ENCODE measurements around the gene NSRP1.
"Not testable (repeated sequence)": the region's sequence is repeated elsewhere in the genome, so short reads cannot be mapped to it uniquely, and the experiment has no call there.

The NSRP1 gene

GRCh38 chr17:30116661-30117551 lies at the start of gene NSRP1:
Gene NSRP1, plus strand, starts transcription at chr17:30116816. Its CDS starts 28 bp downstream, at chr17:30116844.
- peak within 1 kb of the TSS; percentile 55 to 86 (median 75) for H3K4me3 ChIP-seq
- peak within 1 kb of the TSS; percentile 82 to 98 (median 97) for H3K27ac ChIP-seq

- H3K4me3 ChIP-seq, result no peak overlapping the region
- H3K27ac ChIP-seq, result no peak overlapping the region
Observed at GRCh38 chr17:30068465-30068864, 48.2 kb upstream of the NSRP1 start.

GRCh38 chr17:30074254-30074653 lies 42.4 kb upstream of the NSRP1 start:
- H3K4me3 ChIP-seq, result no peak overlapping the region
- H3K27ac ChIP-seq, result no peak overlapping the region

- H3K4me3 ChIP-seq, result no peak overlapping the region
- H3K27ac ChIP-seq, result no peak overlapping the region
Observed at GRCh38 chr17:30074730-30075129, 41.9 kb upstream of the NSRP1 start.

- no peak overlapping the region for H3K27ac ChIP-seq
- no peak overlapping the region for H3K4me3 ChIP-seq
Observed at GRCh38 chr17:30082773-30083172, 33.8 kb upstream of the NSRP1 start.

GRCh38 chr17:30084788-30085187 lies 31.8 kb upstream of the NSRP1 start:
- H3K27ac ChIP-seq, result no peak overlapping the region
- no peak overlapping the region for H3K4me3 ChIP-seq

- Histone ChIP-seq H3K27ac (no peak overlapping the region), H3K4me3 (no peak overlapping the region)
Observed at GRCh38 chr17:30086896-30087295, 29.7 kb upstream of the NSRP1 start.

GRCh38 chr17:30087431-30087830 lies 29.2 kb upstream of the NSRP1 start:
- H3K4me3 ChIP-seq, H3K27ac ChIP-seq: not testable (repeated sequence)

GRCh38 chr17:30091121-30091670 lies 25.4 kb upstream of the NSRP1 start:
- Histone ChIP-seq H3K4me3 (no peak overlapping the region), H3K27ac (no peak overlapping the region)

GRCh38 chr17:30091771-30092170 lies 24.8 kb upstream of the NSRP1 start:
- H3K4me3 ChIP-seq, result no peak overlapping the region
- H3K27ac ChIP-seq, result no peak overlapping the region

GRCh38 chr17:30092886-30093285 lies 23.7 kb upstream of the NSRP1 start:
- H3K27ac ChIP-seq, result no peak overlapping the region
- no peak overlapping the region for H3K4me3 ChIP-seq

GRCh38 chr17:30093463-30094147 lies 23.0 kb upstream of the NSRP1 start:
- no peak overlapping the region for H3K27ac ChIP-seq
- H3K4me3 ChIP-seq, result no peak overlapping the region

GRCh38 chr17:30095507-30096244 lies 20.9 kb upstream of the NSRP1 start:
- no peak overlapping the region for H3K27ac ChIP-seq
- no peak overlapping the region for H3K4me3 ChIP-seq

GRCh38 chr17:30101686-30102390 lies 14.8 kb upstream of the NSRP1 start:
- H3K27ac ChIP-seq, result no peak overlapping the region
- H3K4me3 ChIP-seq, result no peak overlapping the region

GRCh38 chr17:30103921-30104320 lies 12.7 kb upstream of the NSRP1 start:
- Histone ChIP-seq H3K27ac (no peak overlapping the region), H3K4me3 (no peak overlapping the region)

GRCh38 chr17:30104575-30105339 lies 11.9 kb upstream of the NSRP1 start:
- H3K27ac ChIP-seq, result peak overlapping the region in 10 of 21 experiments; percentile 5 to 54 (median 20)
- H3K4me3 ChIP-seq, result peak overlapping the region in 5 of 7 experiments; percentile 6 to 34 (median 14)

GRCh38 chr17:30112794-30113193 lies 3.8 kb upstream of the NSRP1 start:
- H3K4me3 ChIP-seq, result no peak overlapping the region
- no peak overlapping the region for H3K27ac ChIP-seq

- H3K27ac ChIP-seq, result no peak overlapping the region
- H3K4me3 ChIP-seq, result no peak overlapping the region
Observed at GRCh38 chr17:30113213-30113612, 3.4 kb upstream of the NSRP1 start.

- peak overlapping the region in 20 of 21 experiments; percentile 87 to 98 (median 97) for H3K27ac ChIP-seq
- H3K4me3 ChIP-seq, result peak overlapping the region; percentile 55 to 86 (median 75)
Observed at GRCh38 chr17:30116345-30116660, 313 bp upstream of the NSRP1 start.
